GM04504 (cell line): ENCODE measurements around the gene CAMK1.

Experiments used
- DNase-seq: peaks from one replicate; pipeline ENCODE4 v3.0.0-alpha.2; 2012; ENCODE audit warnings: low read depth

CAMK1 gene

GRCh38 chr3:9769426-9770275 is at the start of gene CAMK1:
Gene CAMK1 (minus strand): TSS chr3:9769947. CDS start chr3:9767749, 2,198 bp downstream.
- peak; percentile 32 for DNase-seq

DNA sequence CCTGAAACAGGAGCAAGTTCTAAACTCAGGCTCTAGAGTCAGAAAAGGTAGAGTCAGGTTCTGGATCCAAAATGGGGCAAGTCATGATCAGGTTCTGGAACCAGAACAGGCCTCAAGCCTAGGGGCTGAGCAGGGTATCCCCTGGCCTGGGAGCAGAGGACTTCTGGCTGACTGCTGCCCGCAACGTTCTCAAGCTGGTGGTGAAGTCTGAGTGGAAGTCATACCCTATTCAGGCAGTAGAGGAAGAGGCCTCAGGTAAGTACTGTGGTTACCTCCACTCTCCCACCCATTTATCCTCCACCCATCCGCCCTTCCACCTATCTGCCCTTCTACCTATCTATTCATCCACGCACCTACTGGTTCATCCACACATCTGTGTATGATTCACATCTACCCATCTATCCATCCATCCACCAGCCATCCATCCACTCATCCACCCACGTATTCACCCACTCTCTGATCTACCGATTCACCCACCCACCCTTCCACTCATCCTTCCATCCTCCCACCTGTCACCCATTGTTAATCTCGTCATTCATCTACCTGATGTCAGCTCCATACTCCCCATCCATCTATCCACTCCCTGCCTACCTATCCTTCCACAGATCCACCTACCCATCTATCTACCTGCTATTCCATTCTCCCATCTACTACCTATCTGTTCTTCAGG is 49.1 kb upstream of the CAMK1 start:
- no peak for DNase-seq

GRCh38 chr3:9817436-9817835 is 47.7 kb upstream of the CAMK1 start:
- no peak for DNase-seq

GRCh38 chr3:9815986-9816385 is 46.2 kb upstream of the CAMK1 start:
- DNase-seq = no peak

DNA sequence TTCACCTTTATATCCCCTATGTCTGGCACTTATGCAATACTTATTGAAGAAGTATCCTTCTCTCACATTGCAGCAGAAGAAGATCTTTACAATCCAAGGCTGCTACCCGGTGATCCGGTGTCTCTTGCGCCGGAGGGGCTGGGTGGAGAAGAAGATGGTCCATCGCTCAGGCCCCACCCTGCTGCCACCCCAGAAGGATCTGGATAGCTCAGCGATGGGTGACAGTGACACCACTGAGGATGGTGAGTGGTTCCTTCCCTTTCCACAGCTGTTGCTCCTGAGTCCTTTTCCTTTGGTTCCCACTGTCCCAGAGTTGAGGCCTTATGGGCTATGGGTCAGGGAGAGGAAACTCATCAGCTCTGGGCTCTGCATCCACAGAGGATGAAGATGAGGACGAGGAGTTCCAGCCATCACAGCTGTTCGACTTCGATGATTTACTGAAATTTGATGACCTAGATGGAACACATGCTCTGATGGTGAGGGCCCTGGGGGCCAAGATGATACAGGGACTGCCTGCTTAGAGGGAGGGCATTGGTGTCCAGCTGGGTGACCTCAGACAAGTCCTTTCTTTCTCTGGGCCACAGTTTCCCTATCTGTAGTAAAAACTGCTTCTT is 43.2 kb upstream of the CAMK1 start:
- DNase-seq = no peak

- DNase-seq = no peak
These were observed 41.1 kb upstream of the CAMK1 start for GRCh38 chr3:9810846-9811245.

- no peak for DNase-seq
These were observed 40.7 kb upstream of the CAMK1 start for GRCh38 chr3:9810433-9810770.

DNA sequence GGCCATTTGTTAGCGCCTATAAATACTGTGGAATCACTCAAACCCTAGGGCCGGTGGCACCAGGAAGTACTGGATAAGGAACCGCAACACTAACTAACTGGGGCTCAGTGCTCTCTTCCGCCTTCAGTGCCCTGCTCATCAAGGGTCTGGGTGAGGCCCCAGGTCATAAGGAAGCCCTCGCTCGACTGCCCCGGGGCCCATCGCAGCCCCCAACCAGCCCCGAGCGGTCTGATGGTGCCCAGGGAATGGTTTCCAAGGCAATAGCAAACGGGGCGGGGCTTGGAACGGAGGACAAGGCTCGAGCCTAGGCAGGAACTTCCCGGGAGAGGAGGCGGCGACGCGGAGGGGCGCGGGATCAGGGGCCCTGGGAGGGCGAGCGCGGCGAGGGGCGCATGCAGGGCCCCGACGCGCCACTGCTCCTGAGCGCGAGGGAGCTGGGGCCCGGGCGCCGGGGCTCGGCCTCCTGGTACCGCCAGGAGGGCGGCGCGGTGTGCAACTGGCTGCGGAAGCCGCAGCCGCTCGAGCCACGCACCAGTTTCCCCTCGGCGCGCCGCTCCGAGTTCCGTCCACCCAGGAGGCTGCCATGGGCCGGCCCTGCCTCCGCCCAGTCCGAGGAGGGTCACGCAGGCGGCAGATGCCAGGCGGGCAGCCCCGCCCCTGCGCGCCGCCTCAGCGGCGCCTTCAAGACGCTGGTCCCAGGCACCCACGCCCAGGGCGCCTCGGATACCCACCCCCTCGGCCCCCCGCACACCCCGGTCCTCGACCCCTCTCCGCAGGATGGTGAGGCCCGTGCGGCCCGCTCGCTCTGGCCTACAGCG is 40.1 kb upstream of the CAMK1 start, which contains the start of gene TTLL3:
Gene TTLL3, plus strand, starts transcription at position 648 of the 818 bp plus-strand sequence. CDS start 400 bp downstream, outside the sequence.
- DNase-seq = peak; percentile 44

GRCh38 chr3:9809239-9809614 is 39.5 kb upstream of the CAMK1 start:
- no peak for DNase-seq

DNA sequence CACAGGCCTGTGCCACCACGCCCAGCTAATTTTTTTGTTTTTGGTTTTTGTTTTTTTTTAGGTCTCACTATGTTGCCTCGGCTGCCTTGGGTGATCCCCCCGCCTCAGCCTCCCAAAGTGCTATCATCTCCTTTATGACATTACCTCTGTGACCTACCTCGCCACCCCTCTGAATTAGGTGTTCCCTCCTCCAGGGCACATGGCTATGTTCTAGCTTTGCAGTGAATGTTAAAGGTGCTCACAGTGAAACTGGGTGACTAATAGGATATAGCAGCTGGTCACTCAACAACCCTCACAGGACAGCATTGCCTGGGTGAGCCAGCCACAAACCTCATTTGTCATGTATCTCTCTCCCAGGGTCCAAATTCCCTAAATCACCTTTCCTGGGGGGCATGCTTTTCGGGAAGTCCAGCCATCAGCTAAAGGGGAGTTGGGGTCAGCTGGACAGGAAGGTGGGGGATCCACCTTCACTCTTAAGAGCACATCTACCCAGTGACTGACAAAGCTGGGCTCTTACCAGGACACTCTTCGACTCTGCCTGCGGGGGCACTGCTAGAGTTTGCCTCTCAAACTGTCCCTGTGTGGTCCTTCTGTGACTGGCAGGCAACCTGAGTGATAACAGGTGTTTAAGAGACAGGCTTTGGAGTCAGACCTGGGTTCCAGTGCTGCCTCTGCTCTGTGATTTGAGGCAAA is 38.7 kb upstream of the CAMK1 start:
- DNase-seq = no peak

- no peak for DNase-seq
These were observed 38.2 kb upstream of the CAMK1 start for GRCh38 chr3:9807981-9808344.

DNA sequence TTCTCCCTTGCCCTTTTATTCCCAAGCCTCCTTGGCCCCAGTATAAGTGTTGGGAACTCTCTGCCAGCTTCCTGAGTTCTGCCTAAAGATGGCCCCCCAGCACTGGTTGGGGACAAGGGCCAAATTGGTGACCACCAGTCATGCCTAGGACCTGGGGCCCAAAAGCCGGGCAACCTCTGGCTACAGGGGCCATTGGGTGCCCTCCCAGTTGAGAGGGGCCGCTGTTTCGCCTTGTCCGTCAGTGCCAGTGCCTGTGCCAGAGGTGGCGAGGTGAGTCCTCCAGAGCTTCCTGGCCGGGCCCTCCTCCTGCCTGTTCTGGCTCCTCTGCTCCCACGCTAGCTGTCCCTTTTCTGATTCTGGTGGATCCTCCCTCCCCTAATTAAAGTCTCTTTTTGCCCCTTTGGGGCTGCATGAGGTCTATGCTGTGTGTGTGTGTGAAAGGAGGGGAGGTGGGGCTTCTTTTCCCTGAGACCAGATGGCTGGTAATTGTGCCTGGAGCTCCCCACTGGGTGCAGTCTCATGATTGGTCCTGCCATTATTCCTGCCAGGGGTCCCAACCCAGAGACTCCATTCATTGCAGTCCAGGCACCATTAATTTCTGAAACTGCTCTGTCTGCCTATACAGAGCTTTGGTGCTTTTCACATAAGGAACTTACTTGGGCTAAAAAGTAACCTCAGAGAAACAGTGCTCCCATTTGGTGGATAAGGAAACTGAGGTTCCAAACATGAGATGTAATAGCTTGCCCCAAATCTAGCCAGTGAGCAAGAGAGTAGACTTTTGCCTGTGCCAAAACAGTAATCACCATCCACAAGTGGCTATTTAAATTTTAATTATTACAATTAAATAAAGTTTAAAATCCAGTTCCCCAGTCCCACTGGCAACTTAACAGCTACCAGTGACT is 37.2 kb upstream of the CAMK1 start:
- DNase-seq = no peak

- DNase-seq = no peak
These were observed 36.4 kb upstream of the CAMK1 start for GRCh38 chr3:9806137-9806536.

DNA sequence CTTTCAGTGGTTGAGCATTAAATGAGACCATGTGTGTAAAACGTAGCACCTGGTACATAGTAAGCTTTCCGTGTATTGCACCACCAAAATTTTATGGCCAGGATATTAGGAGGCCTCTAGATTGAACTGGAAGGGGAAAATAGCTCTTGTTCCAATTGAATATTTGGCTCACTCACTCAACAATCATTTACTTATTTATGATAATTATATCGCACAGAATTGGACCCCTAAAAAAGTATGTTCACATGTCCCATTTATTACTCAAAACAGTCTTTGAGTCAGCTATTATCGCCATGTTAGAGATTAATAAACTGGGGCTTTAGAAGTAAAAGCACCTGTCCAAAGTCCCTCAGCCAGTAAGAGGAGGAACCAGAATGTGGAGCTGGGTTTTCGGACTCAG is 35.2 kb upstream of the CAMK1 start:
- no peak for DNase-seq

DNA sequence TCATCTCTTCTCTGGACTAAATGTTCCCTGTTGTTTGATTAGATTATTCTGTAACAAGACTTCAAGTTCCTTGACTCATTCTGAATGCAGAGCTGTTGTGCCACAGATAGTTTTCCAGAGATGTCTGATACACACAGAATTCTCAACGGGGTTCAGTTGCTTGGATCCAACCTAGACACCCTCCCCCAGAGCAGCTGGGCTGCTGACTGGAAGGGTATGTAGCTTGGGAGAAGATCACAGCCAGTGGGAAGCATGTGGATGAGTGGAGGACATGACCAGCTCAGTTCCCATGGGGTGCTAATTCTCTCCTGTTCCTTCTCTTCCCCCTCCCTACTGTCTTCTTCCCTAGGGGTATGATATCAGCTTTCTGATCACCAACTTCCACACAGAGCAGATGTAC is 33.7 kb upstream of the CAMK1 start:
- no peak for DNase-seq

DNA sequence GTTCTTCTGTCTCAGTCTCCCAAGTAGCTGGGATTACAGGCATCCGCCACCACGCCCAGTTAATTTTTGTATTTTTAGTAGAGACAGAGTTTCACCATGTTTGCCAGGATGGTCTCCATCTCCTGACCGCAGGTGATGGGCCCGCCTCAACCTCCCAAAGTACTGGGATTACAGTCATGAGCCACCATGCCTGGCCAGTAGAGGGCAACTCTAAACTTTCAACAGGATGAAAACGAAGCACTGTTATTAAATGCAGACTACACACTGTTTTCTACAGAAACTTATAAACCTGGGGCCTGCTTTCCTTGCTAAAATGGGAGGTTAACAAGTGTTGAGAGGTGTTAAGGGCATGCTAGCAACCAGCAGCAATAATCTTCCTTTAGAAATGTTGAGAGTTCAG is 30.8 kb upstream of the CAMK1 start:
- no peak for DNase-seq

- no peak for DNase-seq
These were observed 27.6 kb upstream of the CAMK1 start for GRCh38 chr3:9797196-9797945.

- DNase-seq = no peak
These were observed 25.5 kb upstream of the CAMK1 start for GRCh38 chr3:9795207-9795606.

DNA sequence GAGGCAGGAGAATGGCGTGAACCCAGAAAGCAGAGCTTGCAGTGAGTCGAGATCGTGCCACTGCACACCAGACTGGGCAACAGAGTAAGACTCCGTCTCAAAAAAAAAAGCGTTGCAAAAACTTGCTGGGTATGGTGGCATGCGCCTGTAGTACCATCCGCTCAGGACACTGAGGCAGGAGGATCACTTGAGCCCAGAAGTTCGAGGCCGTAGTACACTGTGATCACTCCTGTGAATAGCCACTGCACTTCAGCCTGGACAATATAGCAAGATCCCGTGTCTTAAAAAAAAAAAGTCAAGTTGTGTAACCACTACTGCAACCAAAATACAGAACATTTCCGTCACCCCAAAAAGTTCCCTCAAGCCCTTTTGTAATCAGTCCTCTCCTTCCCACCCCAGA is 24.7 kb upstream of the CAMK1 start:
- DNase-seq = no peak
